HG03025 (cell line): ENCODE data around the gene ARHGEF12.

Source experiments
- ATAC-seq: cut with Tn5 transposase; IDR thresholded peaks from one replicate; pipeline ENCODE4 v1.9.1; 2021; ENCODE audit warnings: mild to moderate bottlenecking, moderate library complexity; ENCODE audit not compliant: unreplicated experiment, low FRiP score

ARHGEF12 gene

DNA sequence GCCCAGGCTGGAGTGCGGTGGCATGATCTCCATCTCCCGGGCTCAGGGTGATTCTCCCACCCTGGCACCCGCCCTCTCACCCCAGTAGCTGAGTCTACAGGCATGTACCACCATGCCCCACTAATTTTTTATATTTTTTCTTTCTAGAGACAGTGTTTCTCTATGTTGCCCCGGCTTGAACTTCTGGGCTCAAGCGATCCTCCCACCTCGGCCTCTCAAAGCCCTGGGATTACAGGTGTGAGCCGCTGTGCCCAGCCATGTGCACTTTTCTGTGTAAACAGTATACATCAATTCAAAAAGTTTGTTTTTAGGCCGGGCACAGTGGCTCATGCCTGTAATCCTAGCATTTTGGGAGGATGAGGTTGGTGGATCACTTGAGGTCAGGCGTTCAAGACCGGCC is 190.0 kb downstream of the ARHGEF12 start:
- no peak for ATAC-seq

DNA sequence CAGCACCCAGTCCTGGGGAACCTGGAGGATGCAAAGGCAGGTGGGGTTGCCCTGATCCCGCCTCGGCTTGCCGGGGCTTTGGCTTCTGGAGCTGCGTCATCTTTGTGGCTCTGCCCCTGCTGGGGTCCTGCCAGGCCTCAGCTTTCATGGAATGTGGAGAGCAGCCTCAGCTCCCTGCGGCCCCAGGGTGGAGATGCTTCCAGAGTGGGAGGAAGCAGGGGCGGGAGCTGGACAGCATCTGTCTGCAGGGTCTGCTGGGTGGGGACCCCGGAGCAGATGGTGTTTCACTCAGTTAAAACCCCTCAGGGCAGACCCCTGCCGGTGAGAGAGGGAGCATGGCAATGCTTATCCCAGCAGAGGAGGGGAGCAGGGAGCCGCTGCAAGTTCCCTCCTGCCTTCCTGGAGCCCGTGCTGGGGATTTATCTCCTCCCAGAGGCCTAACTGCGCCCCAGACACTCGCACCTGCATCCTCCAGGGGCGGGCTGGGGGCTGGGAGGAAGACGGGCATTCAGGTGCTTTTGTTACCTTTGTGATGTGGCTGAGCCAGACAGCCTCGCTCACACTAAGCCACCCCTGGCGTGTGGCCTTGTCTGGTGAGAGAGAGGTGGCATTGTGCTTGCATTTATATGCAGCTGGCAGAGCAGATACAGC is 191.0 kb downstream of the ARHGEF12 start:
- ATAC-seq: no peak

DNA sequence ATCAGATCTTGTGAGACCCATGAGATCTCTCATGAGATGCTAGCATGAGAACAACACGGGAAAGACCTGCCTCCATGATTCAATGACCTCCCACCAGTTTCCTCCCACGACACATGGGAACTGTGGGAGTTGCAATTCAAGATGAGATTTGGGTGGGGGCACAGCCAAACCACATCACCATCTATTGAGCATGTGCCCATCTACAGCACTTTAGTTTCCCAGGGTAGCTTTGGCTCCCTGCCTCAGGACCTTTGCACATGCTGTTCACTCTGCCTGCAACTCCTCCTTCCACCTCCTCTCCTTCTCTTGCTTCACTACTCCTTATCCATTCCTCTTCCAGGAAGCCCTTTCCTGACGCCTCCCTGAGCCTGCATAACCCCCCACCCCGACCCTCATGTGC is 192.5 kb downstream of the ARHGEF12 start:
- ATAC-seq: no peak

DNA sequence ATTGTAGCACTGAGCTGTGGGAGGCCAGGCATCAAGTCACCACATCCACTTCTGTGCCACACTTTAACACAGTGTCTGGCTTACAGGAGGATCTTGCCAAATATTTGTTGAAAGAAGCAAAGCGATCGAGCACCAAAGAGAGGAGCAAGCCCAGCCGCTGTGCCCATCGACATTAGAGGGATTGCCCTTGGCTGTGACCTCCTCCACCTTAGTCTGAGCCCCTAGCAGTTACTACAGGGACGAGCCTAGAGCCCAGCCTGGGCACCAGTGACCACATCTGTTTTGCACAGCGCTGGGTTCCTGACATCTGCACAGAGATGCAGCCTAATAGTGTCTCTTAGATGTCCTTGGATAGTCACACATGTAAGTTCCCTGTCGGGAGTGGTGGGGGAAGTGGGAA is 193.0 kb downstream of the ARHGEF12 start:
- no peak for ATAC-seq

DNA sequence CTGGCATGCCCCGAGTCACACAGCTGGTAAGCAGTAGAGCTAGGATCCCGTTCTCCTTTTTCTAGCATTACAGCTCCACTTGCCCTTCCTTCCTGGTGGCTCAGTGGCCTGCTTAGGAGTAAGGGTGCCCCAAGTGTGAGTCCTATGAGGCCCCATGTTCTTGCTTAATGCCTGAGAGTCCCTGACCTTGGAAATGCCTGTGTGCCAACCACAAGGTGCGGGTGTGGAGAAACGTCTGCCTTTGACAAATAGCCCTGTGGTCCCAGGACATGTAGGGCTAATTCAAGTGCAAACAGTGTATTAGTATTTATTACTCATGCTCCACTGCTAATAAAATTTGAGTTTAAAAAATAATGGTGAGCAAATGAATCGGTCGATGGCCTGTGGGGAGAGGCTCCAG is 193.7 kb downstream of the ARHGEF12 start:
- ATAC-seq: no peak

DNA sequence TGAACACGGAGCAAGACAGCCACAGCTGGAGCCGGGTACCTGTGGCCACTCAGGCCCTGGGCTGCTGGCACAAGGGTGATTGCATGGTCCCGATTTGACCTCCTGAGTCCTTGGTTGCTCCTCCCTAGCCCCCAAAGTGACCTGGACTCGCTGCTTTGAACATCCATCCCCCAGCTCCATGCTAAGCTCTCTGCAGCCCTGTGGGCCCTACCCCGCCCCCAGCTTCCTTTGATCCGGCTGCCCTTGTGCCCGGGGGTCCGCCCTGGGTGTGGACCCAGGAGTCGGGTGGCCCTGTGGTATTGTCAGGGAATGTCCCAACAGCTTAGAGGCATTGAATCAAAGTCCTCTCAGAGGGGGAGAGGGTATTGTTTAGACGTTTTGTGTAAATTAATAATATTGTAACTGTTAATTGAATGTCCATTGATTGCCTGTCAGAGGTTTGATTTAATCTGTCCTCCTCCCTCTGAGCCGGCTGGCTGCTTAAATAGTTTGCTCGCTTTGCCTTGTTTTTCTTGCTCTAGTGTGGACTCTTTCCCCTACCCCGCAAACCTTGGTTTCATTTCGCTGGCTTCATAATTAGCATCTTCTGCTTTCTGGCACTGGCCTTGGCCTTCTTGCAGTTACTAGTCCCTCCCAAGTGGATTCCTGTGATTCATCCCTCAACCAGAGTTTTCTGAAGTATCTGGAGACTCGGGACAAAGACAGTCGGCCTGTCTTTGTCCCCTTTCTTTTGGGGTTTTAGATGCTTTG is 196.0 kb downstream of the ARHGEF12 start:
- ATAC-seq: no peak

DNA sequence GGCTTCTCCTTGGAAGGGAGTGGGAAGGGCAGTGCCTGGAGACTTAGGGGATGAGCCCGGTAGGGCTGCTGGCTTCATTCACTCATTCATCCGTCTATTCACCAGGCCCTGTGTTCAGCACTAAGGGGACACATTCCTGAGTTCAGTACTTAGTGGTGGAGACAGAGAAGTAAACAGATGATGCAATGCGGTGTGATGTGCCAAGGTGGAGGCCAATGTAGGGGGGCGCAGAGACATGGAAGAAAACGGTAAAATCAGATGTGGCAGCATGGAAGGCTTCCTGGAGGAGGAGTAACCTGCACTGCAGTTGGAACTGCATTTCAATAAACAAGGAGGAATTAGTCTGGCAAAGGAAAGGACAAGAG is 196.6 kb downstream of the ARHGEF12 start:
- ATAC-seq: no peak

DNA sequence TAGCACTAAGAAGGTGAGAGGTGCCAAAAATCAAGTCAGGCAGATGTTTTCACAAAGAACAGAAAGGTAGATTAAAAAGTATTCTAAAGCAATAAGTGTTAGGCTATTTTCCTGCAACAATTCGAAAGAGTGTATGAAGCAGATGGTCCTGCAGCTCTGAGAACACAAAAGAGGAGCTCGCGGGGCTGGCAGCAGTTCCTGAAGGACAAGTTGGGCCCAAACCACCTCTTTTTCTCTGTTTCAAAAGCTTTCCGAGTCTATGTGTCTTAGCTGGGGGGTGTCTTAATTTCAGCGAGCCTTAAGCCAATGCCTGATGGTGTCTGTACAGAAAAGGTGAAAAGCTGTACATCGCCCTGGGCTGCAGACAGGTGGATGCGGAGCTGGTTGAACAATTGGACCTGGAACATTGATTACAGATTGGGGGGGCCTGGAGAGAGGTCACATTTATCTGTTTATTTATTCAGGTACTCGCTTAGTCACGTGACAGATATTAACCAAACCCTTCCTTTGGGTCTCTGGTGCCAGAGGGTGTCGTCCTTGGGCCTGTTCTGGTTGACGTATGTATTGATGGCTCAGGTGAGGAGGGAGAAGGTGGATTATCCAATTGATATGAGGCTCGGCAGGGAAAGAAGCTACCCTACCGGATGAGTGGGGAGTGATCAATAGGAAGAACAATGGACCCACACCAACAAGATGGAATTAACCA is 200.0 kb downstream of the ARHGEF12 start:
- ATAC-seq: no peak

DNA sequence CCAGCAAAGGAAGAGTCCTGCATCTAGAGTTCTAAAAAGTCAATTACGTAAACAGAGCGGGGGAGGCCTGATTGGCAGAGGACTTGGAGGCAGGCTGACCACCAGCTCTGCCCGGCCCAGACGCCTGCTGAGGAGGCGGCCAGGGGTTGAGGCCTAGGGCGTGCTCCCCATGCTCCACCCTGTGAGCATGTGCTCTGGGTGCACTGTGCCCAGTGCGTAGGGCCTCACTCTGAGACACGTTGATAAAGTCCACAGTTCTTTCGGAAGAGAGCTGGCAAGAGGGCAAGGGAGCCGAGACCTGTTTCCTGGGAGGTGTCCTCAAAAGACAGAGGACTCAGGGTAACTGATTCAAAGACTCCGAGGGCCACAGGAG is 200.6 kb downstream of the ARHGEF12 start:
- no peak for ATAC-seq

DNA sequence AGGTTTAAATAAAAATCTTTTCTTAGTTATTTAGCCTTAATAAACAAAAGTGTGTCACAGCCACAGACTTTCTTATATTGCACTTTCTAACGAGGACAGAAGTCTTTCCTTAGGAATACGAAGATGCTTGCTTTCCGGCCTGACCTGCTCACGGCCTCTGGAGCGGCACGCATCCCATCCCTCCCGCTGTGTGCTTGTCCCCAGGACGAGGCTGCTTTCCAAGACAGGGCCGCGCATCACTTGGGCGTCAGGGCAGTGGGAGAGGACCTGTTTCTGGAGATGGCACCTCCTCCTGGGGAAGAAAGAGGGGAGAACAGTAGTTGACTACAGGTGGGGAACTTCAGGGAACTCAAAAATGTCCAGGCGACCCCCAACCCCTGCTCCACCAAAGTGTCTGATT is 201.8 kb downstream of the ARHGEF12 start:
- ATAC-seq: no peak

DNA sequence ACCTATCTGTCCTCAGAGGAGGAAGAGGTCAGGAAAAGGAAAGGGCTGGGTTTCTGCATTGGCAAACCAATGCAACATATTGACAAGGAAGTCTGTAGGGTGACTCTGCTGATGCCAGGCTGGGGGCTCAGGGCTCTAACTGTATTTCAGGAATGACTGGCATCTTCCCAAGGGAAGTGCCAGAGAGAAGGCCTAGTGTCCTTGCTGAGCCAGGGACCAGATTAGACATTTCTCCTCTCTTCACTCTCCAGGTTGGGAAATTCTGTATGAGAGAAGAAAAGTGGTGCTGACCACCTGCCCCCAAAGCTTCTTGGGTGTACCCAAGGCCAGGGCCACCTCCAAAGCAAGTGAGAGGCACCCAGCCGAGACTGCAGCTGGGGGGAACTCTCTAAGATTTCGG is 202.5 kb downstream of the ARHGEF12 start:
- no peak for ATAC-seq
